SK-N-MC (cell line): Measurements from ENCODE around the gene SCNN1A.

ENCODE experiments used
- EZH2 ChIP-seq: fragments of 200-600 bp; sonication (generic); IDR thresholded peaks from one replicate; pipeline ENCODE4 v1.6.1; 2017; ENCODE audit warnings: antibody characterized with exemption
- POLR2AphosphoS5 ChIP-seq: IDR thresholded peaks from 2 replicates; pipeline ENCODE4 v1.6.1; 2012; ENCODE audit warnings: mild to moderate bottlenecking, low read depth, low read length, borderline replicate concordance

- no peak for TF ChIP-seq POLR2AphosphoS5
- TF ChIP-seq EZH2 = no peak
Measured at GRCh38 chr12:6405963-6406362, 30.6 kb upstream of the SCNN1A start.
